Nephron (organoid): ENCODE results near the gene PTPRN2.

ENCODE experiments used
- H3K27ac Mint-ChIP-seq, 3 experiments: 2 replicates each; pipeline ENCODE4 v1.8.0; 2020; ENCODE audit warnings: mixed read lengths in 3 of 3, mild to moderate bottlenecking in 2 of 3, moderate library complexity in 1 of 3
- H3K27me3 Mint-ChIP-seq: 2 replicates; pipeline ENCODE4 v1.8.0; 2021; ENCODE audit warnings: low read depth, mild to moderate bottlenecking, moderate library complexity, mixed read lengths
- H3K36me3 Mint-ChIP-seq: 2 replicates; pipeline ENCODE4 v1.8.0; 2020; ENCODE audit warnings: low read depth, mixed read lengths
- H3K4me1 Mint-ChIP-seq: 2 replicates; pipeline ENCODE4 v1.8.0; 2020; ENCODE audit warnings: mixed read lengths
- H3K4me3 Mint-ChIP-seq, 3 experiments: 2 replicates each; pipeline ENCODE4 v1.8.0; 2020; ENCODE audit warnings: mild to moderate bottlenecking in 3 of 3, mixed read lengths in 3 of 3, moderate library complexity in 2 of 3
- H3K9me3 Mint-ChIP-seq: 2 replicates; pipeline ENCODE4 v1.8.0; 2020; ENCODE audit warnings: mixed read lengths
- TF ChIP-seq, protein P1 (sequence below), 3 experiments: fragments of 200-600 bp; sonication (generic); IDR thresholded peaks; one replicate each; pipeline ENCODE4 v1.5.0; 2021; ENCODE audit warnings: antibody characterized with exemption in 3 of 3; ENCODE audit not compliant: unreplicated experiment in 3 of 3

The PTPRN2 gene

DNA sequence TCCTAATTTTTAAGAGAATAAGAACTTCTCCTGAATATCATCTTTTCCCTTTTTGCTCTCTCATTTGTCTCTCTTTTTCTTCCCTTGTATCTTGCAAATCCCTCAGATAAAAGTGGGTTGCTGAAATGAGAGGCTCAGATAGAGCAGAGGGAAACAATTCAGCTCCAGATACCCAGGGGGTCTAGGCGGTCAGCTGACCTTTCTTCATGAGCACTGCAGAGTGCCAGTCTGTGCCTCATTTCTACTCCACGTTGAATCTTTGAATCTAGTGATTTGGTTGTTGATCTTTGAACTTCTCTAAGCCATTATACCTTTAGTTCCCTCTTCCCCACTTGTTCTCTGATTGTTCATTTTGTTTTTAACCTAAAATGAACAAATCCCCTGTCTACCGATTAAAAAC is 572.6 kb downstream of the PTPRN2 start:
- H3K9me3 Mint-ChIP-seq: peaks cover 5% of the 10 kb centered on the region
- no peaks in the 10 kb centered on the region for H3K36me3 Mint-ChIP-seq
- no peak overlapping the region for H3K27ac Mint-ChIP-seq
- peaks cover 21% of the 10 kb centered on the region for H3K4me1 Mint-ChIP-seq
- peaks cover 13% of the 10 kb centered on the region for H3K27me3 Mint-ChIP-seq
- H3K4me3 Mint-ChIP-seq: no peak overlapping the region
- TF ChIP-seq, protein P1, sequence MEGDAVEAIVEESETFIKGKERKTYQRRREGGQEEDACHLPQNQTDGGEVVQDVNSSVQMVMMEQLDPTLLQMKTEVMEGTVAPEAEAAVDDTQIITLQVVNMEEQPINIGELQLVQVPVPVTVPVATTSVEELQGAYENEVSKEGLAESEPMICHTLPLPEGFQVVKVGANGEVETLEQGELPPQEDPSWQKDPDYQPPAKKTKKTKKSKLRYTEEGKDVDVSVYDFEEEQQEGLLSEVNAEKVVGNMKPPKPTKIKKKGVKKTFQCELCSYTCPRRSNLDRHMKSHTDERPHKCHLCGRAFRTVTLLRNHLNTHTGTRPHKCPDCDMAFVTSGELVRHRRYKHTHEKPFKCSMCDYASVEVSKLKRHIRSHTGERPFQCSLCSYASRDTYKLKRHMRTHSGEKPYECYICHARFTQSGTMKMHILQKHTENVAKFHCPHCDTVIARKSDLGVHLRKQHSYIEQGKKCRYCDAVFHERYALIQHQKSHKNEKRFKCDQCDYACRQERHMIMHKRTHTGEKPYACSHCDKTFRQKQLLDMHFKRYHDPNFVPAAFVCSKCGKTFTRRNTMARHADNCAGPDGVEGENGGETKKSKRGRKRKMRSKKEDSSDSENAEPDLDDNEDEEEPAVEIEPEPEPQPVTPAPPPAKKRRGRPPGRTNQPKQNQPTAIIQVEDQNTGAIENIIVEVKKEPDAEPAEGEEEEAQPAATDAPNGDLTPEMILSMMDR (IDR thresholded peaks at IDR 0.05; ENCODE audit: unreplicated experiment in 3 of 3): no peak

GRCh38 chr7:158013085-158013668 is 574.4 kb downstream of the PTPRN2 start:
- Mint-ChIP-seq H3K4me3 (no peak overlapping the region), H3K27ac (no peak overlapping the region), H3K9me3 (peaks cover 5% of the 10 kb centered on the region), H3K27me3 (peaks cover 20% of the 10 kb centered on the region), H3K4me1 (peaks cover 20% of the 10 kb centered on the region), H3K36me3 (no peaks in the 10 kb centered on the region)
- TF ChIP-seq, protein P1 (IDR thresholded peaks at IDR 0.05; ENCODE audit: unreplicated experiment in 3 of 3): no peak

GRCh38 chr7:158011941-158012340 is 575.7 kb downstream of the PTPRN2 start:
- Mint-ChIP-seq H3K27ac (no peak overlapping the region), H3K9me3 (peaks cover 5% of the 10 kb centered on the region)
- TF ChIP-seq, protein P1 (IDR thresholded peaks at IDR 0.05; ENCODE audit: unreplicated experiment in 3 of 3): no peak

GRCh38 chr7:158010961-158011693 is 576.5 kb downstream of the PTPRN2 start:
- Mint-ChIP-seq H3K4me3 (no peak overlapping the region), H3K27me3 (peaks cover 27% of the 10 kb centered on the region), H3K27ac (no peak overlapping the region), H3K4me1 (peaks cover 15% of the 10 kb centered on the region), H3K36me3 (no peaks in the 10 kb centered on the region), H3K9me3 (peaks cover 5% of the 10 kb centered on the region)
- TF ChIP-seq, protein P1 (IDR thresholded peaks at IDR 0.05; ENCODE audit: unreplicated experiment in 3 of 3): peak; percentile 16 to 22 (median 20)

More at GRCh38 chr7:158011941-158012340, 575.7 kb downstream of the PTPRN2 start:
- Mint-ChIP-seq H3K27me3 (peaks cover 26% of the 10 kb centered on the region), H3K4me1 (peaks cover 15% of the 10 kb centered on the region), H3K4me3 (no peak overlapping the region), H3K36me3 (no peaks in the 10 kb centered on the region)

DNA sequence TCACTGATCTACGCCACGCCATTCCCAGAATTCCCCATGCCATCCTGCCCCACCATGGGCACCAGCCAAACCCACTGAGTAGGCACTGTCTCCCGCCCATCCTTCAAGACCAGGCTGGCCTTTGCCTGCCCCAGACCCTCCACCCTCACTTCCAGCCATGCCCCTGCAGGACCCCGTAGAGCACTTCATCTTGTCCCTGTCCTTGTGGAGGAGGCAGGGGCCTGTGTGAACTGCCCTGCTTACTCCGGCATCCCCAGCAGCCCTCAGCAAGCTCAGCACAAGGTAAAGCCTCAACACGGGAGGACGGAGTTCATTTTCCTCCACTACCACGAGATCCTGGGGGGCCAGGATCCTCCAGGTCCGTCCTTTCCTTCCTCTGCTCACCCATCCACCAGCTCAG is 577.7 kb downstream of the PTPRN2 start:
- Mint-ChIP-seq H3K27ac (no peak overlapping the region), H3K4me1 (peaks cover 15% of the 10 kb centered on the region), H3K36me3 (no peaks in the 10 kb centered on the region), H3K9me3 (peaks cover 5% of the 10 kb centered on the region), H3K4me3 (no peak overlapping the region), H3K27me3 (peaks cover 36% of the 10 kb centered on the region)
- TF ChIP-seq, protein P1 (IDR thresholded peaks at IDR 0.05; ENCODE audit: unreplicated experiment in 3 of 3): no peak
